Activated CD8-positive, alpha-beta memory T cell treated with anti-CD3 and anti-CD28 coated beads, Interleukin-2, amount 50 U/mL, for 1 hour (primary cell): ENCODE results near the gene FOXK1.

Source experiments
- DNase-seq: peaks from one replicate; pipeline ENCODE4 v3.0.0-alpha.2; 2020; ENCODE audit errors: extremely low read depth

FOXK1 gene

GRCh38 chr7:4699841-4700240 is 17.7 kb downstream of the FOXK1 start:
- no peak for DNase-seq

GRCh38 chr7:4700577-4701235 is 18.6 kb downstream of the FOXK1 start:
- no peak for DNase-seq

GRCh38 chr7:4702961-4703512 is 20.9 kb downstream of the FOXK1 start:
- DNase-seq = no peak

- DNase-seq = no peak
These were observed 21.4 kb downstream of the FOXK1 start for GRCh38 chr7:4703532-4703931.

GRCh38 chr7:4706384-4707216 is 24.5 kb downstream of the FOXK1 start:
- DNase-seq = no peak

GRCh38 chr7:4707217-4707741 is 25.2 kb downstream of the FOXK1 start:
- DNase-seq = no peak

GRCh38 chr7:4707980-4708411 is 25.9 kb downstream of the FOXK1 start:
- no peak for DNase-seq

- DNase-seq = no peak
These were observed 27.1 kb downstream of the FOXK1 start for GRCh38 chr7:4709187-4709586.

GRCh38 chr7:4711093-4711492 is 29.0 kb downstream of the FOXK1 start:
- DNase-seq = no peak

- DNase-seq = no peak
These were observed 29.5 kb downstream of the FOXK1 start for GRCh38 chr7:4711634-4712033.

- no peak for DNase-seq
These were observed 30.4 kb downstream of the FOXK1 start for GRCh38 chr7:4712281-4713182.

GRCh38 chr7:4713183-4713784 is 31.2 kb downstream of the FOXK1 start:
- no peak for DNase-seq

GRCh38 chr7:4714161-4714700 is 32.1 kb downstream of the FOXK1 start:
- DNase-seq = no peak

GRCh38 chr7:4714767-4715409 is 32.8 kb downstream of the FOXK1 start:
- no peak for DNase-seq

- DNase-seq = no peak
These were observed 33.3 kb downstream of the FOXK1 start for GRCh38 chr7:4715410-4715776.

- DNase-seq = no peak
These were observed 35.1 kb downstream of the FOXK1 start for GRCh38 chr7:4716946-4717795.

- no peak for DNase-seq
These were observed 36.0 kb downstream of the FOXK1 start for GRCh38 chr7:4718075-4718474.

- no peak for DNase-seq
These were observed 38.1 kb downstream of the FOXK1 start for GRCh38 chr7:4720225-4720624.

- DNase-seq = no peak
These were observed 40.2 kb downstream of the FOXK1 start for GRCh38 chr7:4722308-4722707.
